GM12878 (cell line): ENCODE measurements around the gene ACER3. TPM values are rescaled to one million over a fixed set of nuclear protein-coding genes. Genes with fewer than 3 reads are reported as not detected.

ENCODE experiments used
- ATAC-seq: fragments of 200-7000 bp; cut with Tn5 transposase; 3 replicates; pipeline ENCODE4 v1.9.1; 2020; ENCODE audit warnings: mild to moderate bottlenecking, moderate library complexity
- BruUV-seq: library from RNA; stranded (reverse); fragments of 400-500 nt; replicated peaks from 2 replicates; lab custom pipeline; 2021; lab: Mats Ljungman, UMichigan
- CTCF ChIA-PET: fragments of 300-600 bp; sonication (Branson Sonifier 250); formaldehyde crosslinking; extraction: SDS; loops from one replicate; lab custom pipeline; 2021; ENCODE audit warnings: inconsistent platforms; lab: Yijun Ruan, JAX
- POLR2A ChIA-PET: fragments of 350-600 bp; formaldehyde crosslinking; extraction: SDS; loops from one replicate; lab custom pipeline; 2021; ENCODE audit warnings: inconsistent platforms; lab: Charles Lee
- RAD21 ChIA-PET: fragments of 300-600 bp; sonication (Branson Sonifier 250); formaldehyde crosslinking; loops from one replicate; lab custom pipeline; 2023; ENCODE audit warnings: antibody characterized with exemption; ENCODE audit not compliant: unreplicated experiment; lab: Charles Lee
- SMC1A ChIA-PET: fragments of 300-600 bp; sonication (Branson Sonifier 250); formaldehyde crosslinking; loops from one replicate; lab custom pipeline; 2023; ENCODE audit not compliant: unreplicated experiment, uncharacterized antibody; lab: Charles Lee
- DNase-seq: peaks from one replicate; pipeline ENCODE4 v3.0.0-alpha.2; 2011; ENCODE audit warnings: low read depth, low spot score
- FAIRE-seq: peaks from 3 replicates; lab custom pipeline; 2011; peaks lifted over from hg19 to GRCh38; lab: Jason Lieb, UNC
- H2AFZ ChIP-seq: 2 replicates; pipeline ENCODE4 v1.6.0; 2011; ENCODE audit warnings: low read depth, low read length, control low read depth; ENCODE audit not compliant: control insufficient read depth
- H3K27ac ChIP-seq: 2 replicates; pipeline ENCODE4 v1.5.1; 2011; ENCODE audit warnings: control low read depth; ENCODE audit not compliant: control insufficient read depth, insufficient read depth
- H3K27me3 ChIP-seq, 2 experiments: replicated peaks in 1 of 2; 2 replicates each; pipeline versions ENCODE4 v1.6.0 to v1.6.1; 2011; ENCODE audit warnings: low read length in 1 of 2; ENCODE audit not compliant: control insufficient read depth in 2 of 2, insufficient read depth in 2 of 2
- H3K36me3 ChIP-seq, 2 experiments: 2 replicates each; pipeline ENCODE4 v1.5.1; 2011; ENCODE audit warnings: low read length in 1 of 2; ENCODE audit not compliant: control insufficient read depth in 2 of 2, insufficient read depth in 2 of 2
- H3K4me1 ChIP-seq: 2 replicates; pipeline ENCODE4 v1.6.1; 2011; ENCODE audit warnings: mild to moderate bottlenecking, low read length, moderate library complexity, mixed read lengths; ENCODE audit not compliant: control insufficient read depth, insufficient read depth
- H3K4me2 ChIP-seq: 2 replicates; pipeline ENCODE4 v1.6.0; 2011; ENCODE audit warnings: control low read depth; ENCODE audit not compliant: control insufficient read depth, insufficient read depth
- H3K4me3 ChIP-seq: fragments of 200-600 bp; sonication (generic); 2 replicates; pipeline ENCODE4 v1.5.1; 2016
- H3K79me2 ChIP-seq: 2 replicates; pipeline ENCODE4 v1.6.0; 2011; ENCODE audit warnings: low read length; ENCODE audit not compliant: control insufficient read depth, insufficient read depth
- H3K9ac ChIP-seq: 2 replicates; pipeline ENCODE4 v1.8.0; 2011; ENCODE audit warnings: low read length, control low read depth, mixed read lengths; ENCODE audit not compliant: control insufficient read depth, insufficient read depth
- H3K9me3 ChIP-seq: replicated peaks from 3 replicates; pipeline ENCODE4 v1.5.1; 2011; ENCODE audit warnings: mild to moderate bottlenecking, low read length; ENCODE audit not compliant: control insufficient read depth, insufficient read depth
- H4K20me1 ChIP-seq: 2 replicates; pipeline ENCODE4 v1.6.0; 2011; ENCODE audit not compliant: control insufficient read depth, insufficient read depth
- ASH2L ChIP-seq: fragments of 300-600, 200-600 bp; sonication (generic); IDR thresholded peaks from 2 replicates; pipeline ENCODE4 v1.6.1; 2017; ENCODE audit warnings: low read depth, mild to moderate bottlenecking, borderline replicate concordance
- EED ChIP-seq: sonication (generic); IDR thresholded peaks from 2 replicates; pipeline ENCODE4 v1.6.1; 2016; ENCODE audit warnings: antibody characterized with exemption, low read depth
- EP300 ChIP-seq, 2 experiments: fragments of 150-350 bp in 1 of 2; IDR thresholded peaks; 2 replicates each; pipeline ENCODE4 v1.6.1; 2011 to 2012; ENCODE audit warnings: low read depth in 2 of 2, low read length in 2 of 2, borderline replicate concordance in 1 of 2, improper control_type of control experiment in 1 of 2, inconsistent platforms in 1 of 2; ENCODE audit not compliant: control insufficient read depth in 1 of 2
- IKZF1 ChIP-seq: fragments of 450-650 bp; conservative IDR thresholded peaks from 2 replicates; pipeline ENCODE4 v1.6.1; 2017; ENCODE audit warnings: antibody characterized with exemption, mild to moderate bottlenecking
- IRF3 ChIP-seq: fragments of 450-650 bp; IDR thresholded peaks from 2 replicates; pipeline ENCODE4 v1.6.1; 2014; ENCODE audit warnings: mild to moderate bottlenecking
- NFYB ChIP-seq: IDR thresholded peaks from 2 replicates; pipeline ENCODE4 v1.6.1; 2011; ENCODE audit warnings: low read depth, mild to moderate bottlenecking, low read length, improper control_type of control experiment, moderate library complexity; ENCODE audit not compliant: insufficient read depth
- POLR2AphosphoS5 ChIP-seq: IDR thresholded peaks from 2 replicates; pipeline ENCODE4 v1.6.1; 2011; ENCODE audit warnings: mild to moderate bottlenecking, low read length, inconsistent platforms
- SRF ChIP-seq, 2 experiments: IDR thresholded peaks; 2 replicates each; pipeline ENCODE4 v1.6.1; 2011; ENCODE audit warnings: low read depth in 2 of 2, low read length in 2 of 2, mild to moderate bottlenecking in 1 of 2, moderate library complexity in 1 of 2
- TBL1XR1 ChIP-seq: IDR thresholded peaks from 2 replicates; pipeline ENCODE4 v1.6.1; 2012; ENCODE audit warnings: low read depth, low read length, improper control_type of control experiment
- ZNF217 ChIP-seq: fragments of 450-650 bp; IDR thresholded peaks from 2 replicates; pipeline ENCODE4 v1.6.1; 2017; ENCODE audit warnings: antibody characterized with exemption, mild to moderate bottlenecking
- WGBS: methylation state at CpG from one replicate; pipeline ENCODE4 v1.1.6; 2016; ENCODE audit warnings: low lambda C conversion rate; ENCODE audit not compliant: insufficient replicate concordance, insufficient coverage; ENCODE audit errors: missing lambda C conversion rate; 5-methylcytosine and 5-hydroxymethylcytosine counted together
- in situ Hi-C: fragments of 300-500 bp; cut with MboI; formaldehyde crosslinking; loops from 9 replicates; pipeline ENCODE4 v1.14.3; 2018; ENCODE audit warnings: mixed read lengths
- intact Hi-C: fragments of 100-400 bp; cut with micrococcal nuclease; formaldehyde crosslinking; loops from one replicate; pipeline ENCODE4 v1.14.2; 2022; ENCODE audit not compliant: unreplicated experiment
- polyA plus RNA-seq, 11 experiments: library from polyadenylated mRNA; depleted of rRNA in 4 of 11; unstranded in 6 of 11; stranded (reverse) in 5 of 11; fragments of >200 nt; fragmentation: Nextera tagmentation in 4 of 11; fragmentation: Illumina TruSeq in 1 of 11; extraction: Ambion mirVana in 4 of 11; extraction: Trizol in 1 of 11; gene quantifications; 1 replicate in 1 of 11; 2 replicates in 10 of 11; pipeline versions ENCODE4 v1.2.1 to v1.2.3, GENCODE V29; 2011 to 2016; ENCODE audit warnings: inconsistent platforms in 2 of 11, missing spikeins in 2 of 11, low read depth in 1 of 11
- total RNA-seq, 4 experiments: library from RNA; depleted of rRNA in 3 of 4; stranded (reverse); fragments of >200 nt in 3 of 4; fragmentation: Illumina TruSeq in 1 of 4; extraction: Trizol in 1 of 4; gene quantifications; 2 replicates each; pipeline versions ENCODE4 v1.2.1 to v1.2.3, GENCODE V29; 2013 to 2021
- TF ChIP-seq, protein P1 (sequence below): fragments of 450-650 bp; formaldehyde crosslinking; IDR thresholded peaks from 2 replicates; pipeline ENCODE4 v1.4.0; 2020; ENCODE audit warnings: mild to moderate bottlenecking, moderate library complexity
- TF ChIP-seq, protein P2 (sequence below): fragments of 450-650 bp; IDR thresholded peaks from 2 replicates; pipeline ENCODE4 v1.6.1; 2017; ENCODE audit warnings: mild to moderate bottlenecking, moderate library complexity

Gene ACER3
- total and polyA plus RNA-seq, 10 of the 15 experiments (the other 5 are each of a cell fraction or from before 2014, with no cell fraction given), result 2.8 to 17.4 (median 10.3) TPM

DNA sequence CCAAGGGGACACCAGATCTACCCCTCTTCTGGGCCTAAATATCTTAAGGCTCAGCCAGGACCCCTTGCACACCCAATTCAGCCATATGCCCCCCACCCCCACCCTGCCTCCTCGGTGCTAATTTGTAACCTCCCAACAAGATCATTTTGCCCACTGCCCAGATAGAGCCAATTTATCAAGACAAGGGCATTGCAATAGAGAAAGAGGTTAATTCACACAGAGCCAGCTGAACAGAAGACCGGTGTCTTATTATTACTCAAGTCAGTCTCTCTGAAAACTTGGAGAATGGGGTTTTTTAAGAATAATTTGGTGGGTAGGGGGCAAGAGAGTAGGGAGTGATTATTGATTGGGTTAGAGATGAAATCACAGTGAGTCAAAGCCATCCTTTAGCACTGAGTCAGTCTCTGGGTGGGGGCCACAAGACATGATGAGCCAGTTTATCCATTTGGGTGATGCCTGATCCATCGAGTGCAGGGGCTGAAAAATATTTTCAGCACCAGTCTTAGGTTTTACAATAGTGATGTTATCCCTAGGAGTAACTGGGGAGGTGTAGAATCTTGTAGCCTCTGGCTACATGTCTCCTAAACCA lies 196.2 kb downstream of the ACER3 start (continued):
- TF ChIP-seq, protein P1, sequence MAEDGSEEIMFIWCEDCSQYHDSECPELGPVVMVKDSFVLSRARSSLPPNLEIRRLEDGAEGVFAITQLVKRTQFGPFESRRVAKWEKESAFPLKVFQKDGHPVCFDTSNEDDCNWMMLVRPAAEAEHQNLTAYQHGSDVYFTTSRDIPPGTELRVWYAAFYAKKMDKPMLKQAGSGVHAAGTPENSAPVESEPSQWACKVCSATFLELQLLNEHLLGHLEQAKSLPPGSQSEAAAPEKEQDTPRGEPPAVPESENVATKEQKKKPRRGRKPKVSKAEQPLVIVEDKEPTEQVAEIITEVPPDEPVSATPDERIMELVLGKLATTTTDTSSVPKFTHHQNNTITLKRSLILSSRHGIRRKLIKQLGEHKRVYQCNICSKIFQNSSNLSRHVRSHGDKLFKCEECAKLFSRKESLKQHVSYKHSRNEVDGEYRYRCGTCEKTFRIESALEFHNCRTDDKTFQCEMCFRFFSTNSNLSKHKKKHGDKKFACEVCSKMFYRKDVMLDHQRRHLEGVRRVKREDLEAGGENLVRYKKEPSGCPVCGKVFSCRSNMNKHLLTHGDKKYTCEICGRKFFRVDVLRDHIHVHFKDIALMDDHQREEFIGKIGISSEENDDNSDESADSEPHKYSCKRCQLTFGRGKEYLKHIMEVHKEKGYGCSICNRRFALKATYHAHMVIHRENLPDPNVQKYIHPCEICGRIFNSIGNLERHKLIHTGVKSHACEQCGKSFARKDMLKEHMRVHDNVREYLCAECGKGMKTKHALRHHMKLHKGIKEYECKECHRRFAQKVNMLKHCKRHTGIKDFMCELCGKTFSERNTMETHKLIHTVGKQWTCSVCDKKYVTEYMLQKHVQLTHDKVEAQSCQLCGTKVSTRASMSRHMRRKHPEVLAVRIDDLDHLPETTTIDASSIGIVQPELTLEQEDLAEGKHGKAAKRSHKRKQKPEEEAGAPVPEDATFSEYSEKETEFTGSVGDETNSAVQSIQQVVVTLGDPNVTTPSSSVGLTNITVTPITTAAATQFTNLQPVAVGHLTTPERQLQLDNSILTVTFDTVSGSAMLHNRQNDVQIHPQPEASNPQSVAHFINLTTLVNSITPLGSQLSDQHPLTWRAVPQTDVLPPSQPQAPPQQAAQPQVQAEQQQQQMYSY, result no peak
- TF ChIP-seq SRF (IDR thresholded peaks at IDR 0.05; ENCODE audit: low read depth in 2 of 2, low read length in 2 of 2) (no peak), TBL1XR1 (no peak), NFYB (no peak)
- TF ChIP-seq, all 136 proteins: peak for 0

- ChIA-PET SMC1A (interaction anchor here (1.5 kb wide), 1 partner anchor 34 kb away, joined by 4 read pairs; no protein-coding TSS in a partner anchor), POLR2A (no interaction called here), CTCF (interaction anchor here (0.7 to 0.9 kb wide), 2 partner anchors 32 to 69 kb away, joined by 3 read pairs; no protein-coding TSS in a partner anchor), RAD21 (no interaction called here)
- no peaks in the 10 kb centered on the region for H3K79me2 ChIP-seq
- in situ Hi-C loops, result no loop called here
- H3K4me2 ChIP-seq, result no peak overlapping the region
- no TSS peak for BruUV-seq
- H2AFZ ChIP-seq, result no peak overlapping the region
- no peak for DNase-seq
- H3K4me3 ChIP-seq, result no peak overlapping the region
- no peak for FAIRE-seq
- H3K9ac ChIP-seq, result no peak overlapping the region
- peaks cover 2% of the 10 kb centered on the region; the same call in 1 of the 3 replicates for H3K9me3 ChIP-seq
- WGBS, result 17% methylated on average over 8 of the region's 9 CpGs
- no peaks in the 10 kb centered on the region for H3K27me3 ChIP-seq
- ATAC-seq, result no peak
- no peak overlapping the region for H3K27ac ChIP-seq
- no peaks in the 10 kb centered on the region for H3K36me3 ChIP-seq
- intact Hi-C loops, result no loop called here
- H4K20me1 ChIP-seq, result no peaks in the 10 kb centered on the region
- no peaks in the 10 kb centered on the region for H3K4me1 ChIP-seq
- TF ChIP-seq EP300 (IDR thresholded peaks at IDR 0.05; ENCODE audit: borderline replicate concordance in 1 of 2, control insufficient read depth in 1 of 2, low read depth in 2 of 2, low read length in 2 of 2) (no peak), POLR2AphosphoS5 (no peak), ZNF217 (no peak), IKZF1 (no peak), EED (no peak), ASH2L (no peak), IRF3 (no peak)
- TF ChIP-seq, protein P2, sequence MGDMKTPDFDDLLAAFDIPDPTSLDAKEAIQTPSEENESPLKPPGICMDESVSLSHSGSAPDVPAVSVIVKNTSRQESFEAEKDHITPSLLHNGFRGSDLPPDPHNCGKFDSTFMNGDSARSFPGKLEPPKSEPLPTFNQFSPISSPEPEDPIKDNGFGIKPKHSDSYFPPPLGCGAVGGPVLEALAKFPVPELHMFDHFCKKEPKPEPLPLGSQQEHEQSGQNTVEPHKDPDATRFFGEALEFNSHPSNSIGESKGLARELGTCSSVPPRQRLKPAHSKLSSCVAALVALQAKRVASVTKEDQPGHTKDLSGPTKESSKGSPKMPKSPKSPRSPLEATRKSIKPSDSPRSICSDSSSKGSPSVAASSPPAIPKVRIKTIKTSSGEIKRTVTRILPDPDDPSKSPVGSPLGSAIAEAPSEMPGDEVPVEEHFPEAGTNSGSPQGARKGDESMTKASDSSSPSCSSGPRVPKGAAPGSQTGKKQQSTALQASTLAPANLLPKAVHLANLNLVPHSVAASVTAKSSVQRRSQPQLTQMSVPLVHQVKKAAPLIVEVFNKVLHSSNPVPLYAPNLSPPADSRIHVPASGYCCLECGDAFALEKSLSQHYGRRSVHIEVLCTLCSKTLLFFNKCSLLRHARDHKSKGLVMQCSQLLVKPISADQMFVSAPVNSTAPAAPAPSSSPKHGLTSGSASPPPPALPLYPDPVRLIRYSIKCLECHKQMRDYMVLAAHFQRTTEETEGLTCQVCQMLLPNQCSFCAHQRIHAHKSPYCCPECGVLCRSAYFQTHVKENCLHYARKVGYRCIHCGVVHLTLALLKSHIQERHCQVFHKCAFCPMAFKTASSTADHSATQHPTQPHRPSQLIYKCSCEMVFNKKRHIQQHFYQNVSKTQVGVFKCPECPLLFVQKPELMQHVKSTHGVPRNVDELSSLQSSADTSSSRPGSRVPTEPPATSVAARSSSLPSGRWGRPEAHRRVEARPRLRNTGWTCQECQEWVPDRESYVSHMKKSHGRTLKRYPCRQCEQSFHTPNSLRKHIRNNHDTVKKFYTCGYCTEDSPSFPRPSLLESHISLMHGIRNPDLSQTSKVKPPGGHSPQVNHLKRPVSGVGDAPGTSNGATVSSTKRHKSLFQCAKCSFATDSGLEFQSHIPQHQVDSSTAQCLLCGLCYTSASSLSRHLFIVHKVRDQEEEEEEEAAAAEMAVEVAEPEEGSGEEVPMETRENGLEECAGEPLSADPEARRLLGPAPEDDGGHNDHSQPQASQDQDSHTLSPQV, result no peak
Measured at GRCh38 chr11:77057938-77058474, 197.3 kb downstream of the ACER3 start.
